ENCODE results near the gene CAPSL. TPM values are rescaled to one million over a fixed set of nuclear protein-coding genes. Genes with fewer than 3 reads are reported as not detected.

Gene CAPSL
- total and polyA plus RNA-seq, 9 of the 15 experiments (the other 6 are each of a cell fraction or from before 2014, with no cell fraction given): not detected

DNA sequence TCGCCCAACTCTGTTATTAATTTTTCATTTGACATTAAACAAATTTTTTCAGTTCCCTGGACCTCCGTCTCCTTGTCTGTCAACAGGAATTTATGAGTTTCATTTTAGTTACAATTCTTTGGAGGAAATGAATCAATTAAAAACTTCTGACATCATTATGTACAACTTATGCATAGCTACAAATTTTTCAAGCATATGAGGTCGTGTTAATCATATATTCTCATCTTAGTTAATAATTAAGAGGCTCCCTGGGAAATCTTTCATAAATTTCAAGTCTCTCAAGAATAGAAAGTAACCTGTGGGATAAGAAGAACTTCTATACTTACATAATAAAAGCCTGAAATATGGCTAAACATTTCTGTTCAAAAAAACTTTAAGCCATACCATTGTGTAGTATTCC, 49.4 kb upstream of the CAPSL start:
- no peaks in the 10 kb centered on the region for H3K4me1 ChIP-seq (replicated peaks in 1 of 2; ENCODE audit: control insufficient read depth in 2 of 2, insufficient read depth in 2 of 2, low read length in 2 of 2)
- in situ Hi-C loops (cut with MboI): no loop called here
- ChIA-PET POLR2A (interaction anchor here (0.6 kb wide), 1 partner anchor 10 kb away, joined by 3 read pairs; no protein-coding TSS in a partner anchor), CTCF (ENCODE audit: low intra/inter-chr PET ratio) (no interaction called here)
- H3K79me2 ChIP-seq (ENCODE audit: control insufficient read depth, insufficient read depth, low read length): no peaks in the 10 kb centered on the region
- peaks cover 5 to 13% of the 10 kb centered on the region in 2 experiments; a peak in 4 of 5 replicates for H3K27me3 ChIP-seq (ENCODE audit: control insufficient read depth in 2 of 2, insufficient read depth in 2 of 2, low read length in 2 of 2)
- DNase-seq (ENCODE audit: extremely low read depth in 1 of 4, low spot score in 3 of 4): no peak
- FAIRE-seq: no peak
- H3K36me3 ChIP-seq (ENCODE audit: control insufficient read depth, insufficient read depth, low read length): no peaks in the 10 kb centered on the region
- intact Hi-C loops (cut with micrococcal nuclease): no loop called here
- H4K20me1 ChIP-seq (replicated peaks; ENCODE audit: control insufficient read depth, insufficient read depth, low read length): no peaks in the 10 kb centered on the region
- no peak overlapping the region for H3K27ac ChIP-seq (ENCODE audit: extremely low read depth, low read depth, low read length)
- no peak for TF ChIP-seq ARNT (IDR thresholded peaks at IDR 0.05)
- no peak for TF ChIP-seq RUNX1 (IDR thresholded peaks at IDR 0.05; ENCODE audit: low read depth)
- TF ChIP-seq, protein P1, sequence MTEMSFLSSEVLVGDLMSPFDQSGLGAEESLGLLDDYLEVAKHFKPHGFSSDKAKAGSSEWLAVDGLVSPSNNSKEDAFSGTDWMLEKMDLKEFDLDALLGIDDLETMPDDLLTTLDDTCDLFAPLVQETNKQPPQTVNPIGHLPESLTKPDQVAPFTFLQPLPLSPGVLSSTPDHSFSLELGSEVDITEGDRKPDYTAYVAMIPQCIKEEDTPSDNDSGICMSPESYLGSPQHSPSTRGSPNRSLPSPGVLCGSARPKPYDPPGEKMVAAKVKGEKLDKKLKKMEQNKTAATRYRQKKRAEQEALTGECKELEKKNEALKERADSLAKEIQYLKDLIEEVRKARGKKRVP (CRISPR knock-in tag; IDR thresholded peaks at IDR 0.05): no peak
- TF ChIP-seq ZNF445 (CRISPR knock-in tag; IDR thresholded peaks at IDR 0.05; ENCODE audit: low read depth): no peak
- TF ChIP-seq, protein P2, sequence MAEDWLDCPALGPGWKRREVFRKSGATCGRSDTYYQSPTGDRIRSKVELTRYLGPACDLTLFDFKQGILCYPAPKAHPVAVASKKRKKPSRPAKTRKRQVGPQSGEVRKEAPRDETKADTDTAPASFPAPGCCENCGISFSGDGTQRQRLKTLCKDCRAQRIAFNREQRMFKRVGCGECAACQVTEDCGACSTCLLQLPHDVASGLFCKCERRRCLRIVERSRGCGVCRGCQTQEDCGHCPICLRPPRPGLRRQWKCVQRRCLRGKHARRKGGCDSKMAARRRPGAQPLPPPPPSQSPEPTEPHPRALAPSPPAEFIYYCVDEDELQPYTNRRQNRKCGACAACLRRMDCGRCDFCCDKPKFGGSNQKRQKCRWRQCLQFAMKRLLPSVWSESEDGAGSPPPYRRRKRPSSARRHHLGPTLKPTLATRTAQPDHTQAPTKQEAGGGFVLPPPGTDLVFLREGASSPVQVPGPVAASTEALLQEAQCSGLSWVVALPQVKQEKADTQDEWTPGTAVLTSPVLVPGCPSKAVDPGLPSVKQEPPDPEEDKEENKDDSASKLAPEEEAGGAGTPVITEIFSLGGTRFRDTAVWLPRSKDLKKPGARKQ (CRISPR knock-in tag; IDR thresholded peaks at IDR 0.05): no peak
- TF ChIP-seq, protein P3, sequence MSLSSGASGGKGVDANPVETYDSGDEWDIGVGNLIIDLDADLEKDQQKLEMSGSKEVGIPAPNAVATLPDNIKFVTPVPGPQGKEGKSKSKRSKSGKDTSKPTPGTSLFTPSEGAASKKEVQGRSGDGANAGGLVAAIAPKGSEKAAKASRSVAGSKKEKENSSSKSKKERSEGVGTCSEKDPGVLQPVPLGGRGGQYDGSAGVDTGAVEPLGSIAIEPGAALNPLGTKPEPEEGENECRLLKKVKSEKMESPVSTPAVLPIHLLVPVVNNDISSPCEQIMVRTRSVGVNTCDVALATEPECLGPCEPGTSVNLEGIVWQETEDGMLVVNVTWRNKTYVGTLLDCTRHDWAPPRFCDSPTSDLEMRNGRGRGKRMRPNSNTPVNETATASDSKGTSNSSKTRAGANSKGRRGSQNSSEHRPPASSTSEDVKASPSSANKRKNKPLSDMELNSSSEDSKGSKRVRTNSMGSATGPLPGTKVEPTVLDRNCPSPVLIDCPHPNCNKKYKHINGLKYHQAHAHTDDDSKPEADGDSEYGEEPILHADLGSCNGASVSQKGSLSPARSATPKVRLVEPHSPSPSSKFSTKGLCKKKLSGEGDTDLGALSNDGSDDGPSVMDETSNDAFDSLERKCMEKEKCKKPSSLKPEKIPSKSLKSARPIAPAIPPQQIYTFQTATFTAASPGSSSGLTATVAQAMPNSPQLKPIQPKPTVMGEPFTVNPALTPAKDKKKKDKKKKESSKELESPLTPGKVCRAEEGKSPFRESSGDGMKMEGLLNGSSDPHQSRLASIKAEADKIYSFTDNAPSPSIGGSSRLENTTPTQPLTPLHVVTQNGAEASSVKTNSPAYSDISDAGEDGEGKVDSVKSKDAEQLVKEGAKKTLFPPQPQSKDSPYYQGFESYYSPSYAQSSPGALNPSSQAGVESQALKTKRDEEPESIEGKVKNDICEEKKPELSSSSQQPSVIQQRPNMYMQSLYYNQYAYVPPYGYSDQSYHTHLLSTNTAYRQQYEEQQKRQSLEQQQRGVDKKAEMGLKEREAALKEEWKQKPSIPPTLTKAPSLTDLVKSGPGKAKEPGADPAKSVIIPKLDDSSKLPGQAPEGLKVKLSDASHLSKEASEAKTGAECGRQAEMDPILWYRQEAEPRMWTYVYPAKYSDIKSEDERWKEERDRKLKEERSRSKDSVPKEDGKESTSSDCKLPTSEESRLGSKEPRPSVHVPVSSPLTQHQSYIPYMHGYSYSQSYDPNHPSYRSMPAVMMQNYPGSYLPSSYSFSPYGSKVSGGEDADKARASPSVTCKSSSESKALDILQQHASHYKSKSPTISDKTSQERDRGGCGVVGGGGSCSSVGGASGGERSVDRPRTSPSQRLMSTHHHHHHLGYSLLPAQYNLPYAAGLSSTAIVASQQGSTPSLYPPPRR (CRISPR knock-in tag; IDR thresholded peaks at IDR 0.05; ENCODE audit: borderline replicate concordance): no peak
- no peak for TF ChIP-seq WHSC1 (IDR thresholded peaks at IDR 0.05; ENCODE audit: low read length)
- no peak for TF ChIP-seq GATA2 (CRISPR knock-in tag; IDR thresholded peaks at IDR 0.05)
- TF ChIP-seq, protein P4, sequence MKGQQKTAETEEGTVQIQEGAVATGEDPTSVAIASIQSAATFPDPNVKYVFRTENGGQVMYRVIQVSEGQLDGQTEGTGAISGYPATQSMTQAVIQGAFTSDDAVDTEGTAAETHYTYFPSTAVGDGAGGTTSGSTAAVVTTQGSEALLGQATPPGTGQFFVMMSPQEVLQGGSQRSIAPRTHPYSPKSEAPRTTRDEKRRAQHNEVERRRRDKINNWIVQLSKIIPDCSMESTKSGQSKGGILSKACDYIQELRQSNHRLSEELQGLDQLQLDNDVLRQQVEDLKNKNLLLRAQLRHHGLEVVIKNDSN (CRISPR knock-in tag; IDR thresholded peaks at IDR 0.05): no peak
- H3K9me3 ChIP-seq (replicated peaks; ENCODE audit: control insufficient read depth, insufficient read depth, low read depth, low read length): no peaks in the 10 kb centered on the region
- WGBS (ENCODE audit: insufficient coverage, low coverage, missing lambda C conversion rate): 0% methylated on average over 3 of the region's 3 CpGs
- no peak overlapping the region for H3K9ac ChIP-seq (ENCODE audit: insufficient read depth in 1 of 2, low read depth in 2 of 2, low read length in 2 of 2)
- H3K9me1 ChIP-seq (ENCODE audit: control insufficient read depth, insufficient read depth, low read length): no peaks in the 10 kb centered on the region
- H3K4me3 ChIP-seq: no peak overlapping the region
- BruUV-seq (replicated peaks): no TSS peak
- ATAC-seq: no peak
- no peak overlapping the region for H3K4me2 ChIP-seq (ENCODE audit: insufficient read depth, low read length)
- H2AFZ ChIP-seq (ENCODE audit: low read depth, low read length): no peak overlapping the region
